NCI-H748 (cell line): ENCODE data around the gene SECTM1.
A peak's percentile ranks its signal among the peaks of the same experiment; 100 is the strongest.
"Not testable (repeated sequence)": the region's sequence is repeated elsewhere in the genome, so short reads cannot be mapped to it uniquely, and the experiment has no call there.

Experiments used
- DNase-seq: peaks from one replicate; lab custom pipeline; 2025; ENCODE audit not compliant: unreplicated experiment; lab: John Stamatoyannopoulos, UW

Gene SECTM1

DNA sequence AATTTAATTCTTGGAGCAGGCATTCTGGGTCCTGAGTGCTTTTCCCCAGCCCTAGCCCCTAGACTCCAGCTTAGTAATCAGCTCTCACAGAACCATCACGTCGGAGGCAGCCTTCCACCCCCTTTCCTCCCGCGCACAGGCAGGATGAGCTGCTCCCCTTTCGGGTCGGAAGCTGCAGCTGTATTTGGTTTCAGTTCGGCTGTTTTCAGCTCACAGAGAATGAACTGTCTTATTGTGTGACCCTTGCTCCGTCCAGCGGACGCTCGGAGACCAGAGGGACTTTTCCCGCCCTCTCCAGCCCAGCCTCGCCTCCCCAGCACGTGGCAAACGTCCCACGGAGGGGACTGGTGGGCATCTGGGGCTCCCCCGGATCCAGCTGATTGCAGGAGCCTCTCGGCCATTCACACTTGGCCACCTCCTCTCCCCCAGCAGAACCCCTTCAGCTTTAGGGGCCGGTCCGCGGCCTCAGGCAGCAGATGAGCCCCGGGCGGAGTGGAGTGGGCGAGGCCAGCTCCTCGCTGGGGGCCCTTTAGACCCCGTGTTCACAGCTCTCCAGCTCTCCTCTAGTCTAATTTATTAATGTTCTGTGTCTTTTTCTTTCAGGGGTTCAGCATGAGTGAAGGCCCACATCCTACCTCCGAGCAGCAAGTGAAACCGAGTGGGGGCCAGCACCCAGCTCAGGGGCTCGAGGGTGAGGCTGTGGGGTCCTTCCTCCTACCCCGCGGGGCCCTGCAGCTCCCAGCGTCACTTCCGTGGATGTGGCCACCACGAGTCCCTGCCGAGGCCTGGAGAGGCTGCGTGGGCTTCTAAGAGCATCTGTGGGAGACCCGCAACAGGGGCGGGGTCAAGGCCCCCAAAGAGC, 37.1 kb upstream of the SECTM1 start:
- DNase-seq = no peak

- no peak for DNase-seq
These were observed 35.6 kb upstream of the SECTM1 start for GRCh38 chr17:82369211-82369610.

- DNase-seq = peak; percentile 81
These were observed 34.4 kb upstream of the SECTM1 start for GRCh38 chr17:82367724-82368524.

GRCh38 chr17:82366749-82367148, 33.2 kb upstream of the SECTM1 start:
- peak; percentile 73 for DNase-seq

- DNase-seq = no peak
These were observed 32.2 kb upstream of the SECTM1 start for GRCh38 chr17:82365606-82366295.

DNA sequence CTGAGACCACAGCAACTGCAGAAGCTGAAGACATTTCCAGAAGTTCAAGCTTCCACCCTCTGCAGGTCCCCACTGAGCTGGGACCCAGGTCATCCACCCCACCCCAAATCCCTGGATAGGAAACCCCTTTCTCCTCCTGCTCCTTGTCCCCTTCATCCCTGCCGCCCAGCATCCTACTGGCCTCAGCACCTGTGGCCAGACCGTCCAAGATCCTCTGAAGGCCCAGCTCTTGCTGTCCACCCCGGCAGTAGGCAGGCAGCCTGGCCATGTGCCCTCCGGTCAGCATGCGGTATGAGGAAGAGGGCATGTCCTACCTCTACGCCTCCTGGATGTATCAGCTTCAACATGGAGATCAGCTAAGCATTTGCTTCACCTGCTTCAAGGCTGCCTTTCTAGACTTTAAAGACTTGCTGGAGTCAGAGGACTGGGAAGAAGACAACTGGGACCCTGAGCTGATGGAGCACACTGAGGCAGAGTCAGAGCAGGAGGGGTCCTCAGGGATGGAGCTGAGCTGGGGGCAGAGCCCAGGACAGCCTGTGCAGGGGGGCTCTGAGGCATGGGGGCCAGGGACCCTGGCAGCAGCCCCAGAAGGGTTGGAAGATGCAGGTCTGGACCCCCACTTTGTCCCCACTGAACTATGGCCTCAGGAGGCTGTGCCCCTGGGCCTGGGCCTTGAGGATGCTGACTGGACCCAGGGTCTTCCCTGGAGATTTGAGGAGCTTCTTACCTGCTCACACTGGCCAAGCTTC, 28.5 kb upstream of the SECTM1 start:
- DNase-seq = no peak

GRCh38 chr17:82359451-82360074, 26.0 kb upstream of the SECTM1 start:
- not testable (repeated sequence) for DNase-seq

DNA sequence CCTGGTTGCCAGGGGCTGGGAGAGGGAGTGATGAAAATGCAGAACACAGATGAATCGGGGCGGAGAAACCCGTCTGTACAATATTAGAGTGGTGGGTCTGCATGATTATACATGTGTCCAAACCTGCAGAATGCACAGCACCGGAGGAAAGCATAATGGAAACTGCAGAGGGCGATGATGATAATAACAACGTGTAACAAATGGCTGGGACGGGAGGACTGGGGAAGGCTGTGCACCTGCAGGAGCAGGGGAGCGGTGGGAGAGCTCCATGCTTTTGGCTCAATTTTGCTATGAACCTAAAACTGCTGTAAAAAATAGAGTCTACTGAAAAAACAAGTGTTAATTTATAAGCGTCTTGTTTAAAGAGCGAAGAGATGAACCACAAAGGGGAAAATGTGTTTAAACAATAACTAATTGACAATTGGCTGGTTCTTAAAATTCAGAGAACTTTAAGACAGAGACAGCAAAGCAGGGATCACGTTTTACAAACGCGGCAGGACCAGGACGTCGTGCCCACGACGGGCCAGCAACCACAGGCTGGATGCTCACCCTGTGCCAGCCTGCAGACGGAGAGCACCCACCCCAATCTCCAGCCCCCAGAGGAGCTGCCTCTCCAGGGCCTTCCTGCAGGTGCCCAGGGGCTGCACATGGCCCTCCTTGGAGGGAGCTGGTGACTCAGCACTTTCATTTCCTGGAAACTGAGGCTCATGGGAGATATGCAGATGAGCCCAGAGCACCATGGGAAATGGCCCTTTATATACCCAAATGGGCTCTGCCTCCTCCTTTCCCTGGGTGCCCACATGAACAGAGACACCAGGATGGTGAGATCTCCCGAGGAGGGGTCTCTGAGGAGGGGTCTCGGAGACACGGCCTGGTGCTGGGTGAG, 25.1 kb upstream of the SECTM1 start, which contains the start of gene TEX19:
Gene TEX19 (plus strand): TSS at position 783 of the 886 bp plus-strand sequence. CDS start 2,904 bp downstream, outside the sequence.
- peak; percentile 65 for DNase-seq

DNA sequence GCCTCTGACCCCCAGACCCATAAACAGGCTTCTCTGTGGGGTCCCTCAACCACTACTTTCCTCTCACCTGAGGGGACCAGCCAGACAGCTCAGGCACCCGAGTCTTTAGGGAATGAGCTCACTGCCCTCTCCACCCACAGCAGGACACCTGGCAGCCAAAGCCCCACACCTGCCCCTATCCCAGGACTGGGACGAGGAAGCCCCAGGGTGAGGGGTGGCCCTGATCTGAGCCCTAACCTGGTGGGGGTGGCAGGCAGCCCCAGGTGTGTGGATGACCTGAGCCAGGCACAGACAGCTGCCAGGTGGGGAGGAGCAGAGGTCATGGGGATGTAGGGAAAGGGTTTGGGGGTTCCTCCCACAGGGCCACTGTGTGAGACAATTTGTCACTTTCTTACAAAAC, 23.8 kb upstream of the SECTM1 start:
- DNase-seq = no peak

DNA sequence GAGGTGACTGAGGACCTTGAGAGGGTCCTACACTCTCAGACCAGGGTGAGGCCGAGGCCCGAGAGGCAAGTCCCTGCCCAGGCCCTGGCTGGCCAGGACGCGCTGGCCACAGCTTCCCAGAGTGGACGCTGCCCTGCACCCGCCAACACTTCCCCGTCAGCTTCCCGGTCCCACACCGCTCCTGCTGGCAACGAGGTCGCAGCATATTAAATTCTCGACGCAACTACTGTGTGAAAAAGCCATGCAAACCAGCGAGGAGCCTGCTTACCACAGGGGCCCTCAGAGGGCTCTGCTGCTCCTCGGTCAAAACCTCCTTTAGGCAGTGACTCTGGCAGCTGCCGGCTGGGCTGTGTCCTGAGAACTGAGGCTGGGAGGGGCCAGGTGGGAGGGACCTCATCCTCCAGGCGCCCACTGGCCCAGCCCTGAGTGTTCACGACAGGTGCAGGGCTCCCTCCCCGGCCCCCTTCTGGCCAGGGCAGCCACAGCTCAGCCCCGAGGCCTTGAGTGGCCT, 23.3 kb upstream of the SECTM1 start:
- peak; percentile 47 for DNase-seq

GRCh38 chr17:82355770-82356427, 22.3 kb upstream of the SECTM1 start:
- DNase-seq = no peak

GRCh38 chr17:82354804-82355308, 21.3 kb upstream of the SECTM1 start:
- no peak for DNase-seq

DNA sequence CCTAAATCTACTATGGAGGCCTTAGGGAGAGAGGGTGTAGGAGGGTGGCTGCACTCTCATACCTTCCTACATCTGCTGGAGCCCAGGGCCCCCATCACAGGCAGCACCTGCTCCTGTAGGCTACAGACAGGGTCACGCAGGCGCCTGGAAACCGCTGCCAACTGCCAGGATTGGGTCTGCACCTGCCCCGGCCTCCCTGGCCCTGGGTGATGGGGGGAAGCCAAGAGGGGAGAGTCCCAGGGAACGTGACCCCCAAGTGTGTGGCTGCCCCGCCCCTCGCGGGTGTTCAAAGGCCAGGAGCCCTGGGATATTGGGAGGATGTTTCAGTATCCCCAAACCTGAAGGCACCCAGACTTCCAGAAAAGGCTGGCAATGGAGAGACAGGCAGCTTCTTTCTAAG, 19.9 kb upstream of the SECTM1 start:
- no peak for DNase-seq

GRCh38 chr17:82351713-82352488, 18.3 kb upstream of the SECTM1 start:
- peak; percentile 83 for DNase-seq

GRCh38 chr17:82351254-82351712, 17.7 kb upstream of the SECTM1 start:
- no peak for DNase-seq

DNA sequence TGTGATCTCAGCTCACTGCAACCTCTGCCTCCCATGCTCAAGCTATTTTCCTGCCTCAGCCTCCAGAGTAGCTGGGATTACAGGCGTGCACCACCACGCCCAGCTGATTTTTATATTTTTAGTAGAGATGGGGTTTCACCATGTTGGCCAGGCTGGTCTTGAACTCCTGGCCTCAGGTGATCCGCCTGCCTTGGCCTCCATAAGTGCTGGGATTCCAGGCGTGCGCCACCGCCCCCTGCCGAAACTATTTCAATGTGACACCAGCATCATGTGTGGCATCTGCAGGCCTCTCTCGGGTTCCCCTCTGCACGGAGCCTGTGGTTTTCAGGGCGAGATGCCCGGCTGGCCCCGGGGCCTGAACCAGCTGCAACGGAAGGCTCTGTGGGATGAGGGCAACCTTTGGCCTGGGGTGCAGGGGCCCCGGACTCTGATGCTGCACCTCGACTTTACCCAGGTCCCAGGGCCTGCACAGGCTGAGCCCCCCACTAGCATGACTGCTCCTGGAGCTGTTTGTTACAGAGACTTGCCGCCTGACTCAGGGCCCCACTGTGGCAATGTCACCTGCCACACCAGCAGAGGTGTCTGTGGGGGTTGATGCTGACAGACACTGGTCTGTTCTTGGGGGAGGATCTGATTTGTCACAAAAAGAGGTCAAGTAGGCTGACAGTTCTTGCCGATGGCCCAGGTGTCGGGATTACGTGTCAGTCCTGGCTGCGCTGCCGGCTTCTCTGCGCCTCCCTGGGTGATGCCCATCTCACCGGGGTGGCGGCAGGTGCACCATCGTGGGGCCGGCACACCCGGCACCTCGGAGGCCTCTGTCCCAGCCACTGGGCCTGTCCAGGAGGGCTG, 16.8 kb upstream of the SECTM1 start:
- no peak for DNase-seq
